Measurements from ENCODE around the gene PAPPA.

The PAPPA gene

DNA sequence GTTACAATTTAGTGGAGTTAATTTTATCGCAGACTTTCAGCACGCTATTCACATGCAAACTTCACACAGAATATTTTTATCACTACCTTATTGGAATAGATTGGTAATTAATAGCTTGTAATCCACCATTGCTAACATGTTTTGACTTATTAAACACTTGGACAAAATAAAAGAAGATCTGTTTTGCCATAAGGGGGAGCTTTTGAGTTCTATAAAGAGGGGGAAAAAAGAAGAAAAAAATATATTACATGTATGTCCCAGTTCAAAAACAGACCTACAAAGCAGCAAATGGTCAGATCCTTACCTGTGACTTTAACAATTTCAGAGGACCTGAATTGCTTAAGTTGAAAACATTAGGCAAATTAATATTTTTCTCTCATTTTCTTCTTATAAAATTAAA is 1.2 kb upstream of the PAPPA start:
- in situ Hi-C loops (cut with MboI; ENCODE audit: low sequenced_read_pairs) = no loop called here

DNA sequence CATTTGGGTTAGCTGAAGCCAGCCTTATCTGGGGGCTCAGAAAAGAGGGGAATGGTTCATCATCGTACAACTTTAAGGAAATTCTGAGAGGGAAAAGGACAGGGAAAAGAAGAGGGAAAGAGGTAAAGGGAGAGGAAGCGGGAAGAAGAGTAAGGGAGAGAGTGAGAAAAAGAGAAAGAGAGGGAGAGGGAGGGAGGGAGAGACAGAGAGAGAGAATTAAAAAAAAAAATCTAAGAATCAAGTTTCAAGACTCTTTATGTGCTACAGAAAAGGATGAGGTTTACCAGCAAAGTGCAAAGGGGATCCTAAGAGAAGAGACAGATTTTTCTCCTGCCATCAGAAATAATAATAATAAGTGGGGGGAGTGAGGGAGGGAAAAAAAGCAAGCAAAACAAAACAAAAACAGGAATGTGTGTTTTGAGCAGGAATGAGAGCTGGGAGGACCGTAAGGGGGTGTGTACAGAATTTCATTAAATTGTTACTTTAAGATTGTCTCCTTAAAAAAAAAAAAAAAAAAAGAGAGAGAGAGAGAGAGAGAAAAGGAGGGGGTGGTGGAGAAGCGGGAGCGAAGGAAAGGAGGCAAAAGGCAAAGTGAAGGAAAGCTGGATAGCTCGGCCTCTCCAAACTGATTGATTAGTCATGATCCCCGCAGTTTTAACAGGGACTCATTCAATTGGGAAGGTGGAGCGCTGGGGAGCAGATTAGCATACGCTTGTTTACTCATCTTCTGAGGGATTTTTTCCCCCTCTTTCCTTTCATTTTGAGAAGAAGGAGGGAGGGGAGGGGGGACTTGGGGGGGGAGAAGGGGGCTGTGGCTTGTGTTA is 438 bp upstream of the PAPPA start:
- in situ Hi-C loops (cut with MboI; ENCODE audit: low sequenced_read_pairs) = no loop called here

DNA sequence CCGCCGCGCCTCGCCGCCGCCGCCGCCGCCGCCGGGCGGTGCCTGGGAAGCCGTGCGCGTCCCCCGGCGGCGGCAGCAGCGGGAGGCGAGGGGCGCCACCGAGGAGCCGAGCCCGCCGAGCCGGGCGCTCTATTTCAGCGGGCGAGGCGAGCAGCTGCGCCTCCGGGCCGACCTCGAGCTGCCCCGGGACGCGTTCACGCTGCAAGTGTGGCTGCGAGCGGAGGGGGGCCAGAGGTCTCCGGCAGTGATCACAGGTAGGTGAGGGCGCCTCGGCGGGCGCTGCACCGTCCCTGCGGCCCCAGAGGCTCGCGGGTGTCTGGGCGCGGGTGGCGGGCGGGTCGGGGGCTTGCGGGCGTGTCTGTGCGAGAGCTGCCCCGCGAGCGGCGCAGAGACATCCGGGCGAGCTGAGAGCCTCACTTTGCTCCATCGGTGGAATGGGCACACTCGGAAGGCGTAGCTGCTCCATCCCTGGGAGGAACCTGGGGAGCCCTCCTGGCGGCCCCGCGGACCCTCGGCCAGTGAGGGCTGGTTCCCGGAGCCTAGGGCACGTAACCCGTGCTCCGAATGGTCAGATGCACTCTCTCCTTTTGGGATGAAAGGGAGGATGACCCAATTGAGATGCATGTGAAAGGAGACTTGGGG is 864 bp downstream of the PAPPA start:
- in situ Hi-C loops (cut with MboI; ENCODE audit: low sequenced_read_pairs) = no loop called here

- in situ Hi-C loops (cut with MboI; ENCODE audit: low sequenced_read_pairs) = no loop called here
These were observed 1.5 kb downstream of the PAPPA start for GRCh38 chr9:116154976-116155697.

- in situ Hi-C loops (cut with MboI; ENCODE audit: low sequenced_read_pairs) = no loop called here
These were observed 2.1 kb downstream of the PAPPA start for GRCh38 chr9:116155698-116156039.

DNA sequence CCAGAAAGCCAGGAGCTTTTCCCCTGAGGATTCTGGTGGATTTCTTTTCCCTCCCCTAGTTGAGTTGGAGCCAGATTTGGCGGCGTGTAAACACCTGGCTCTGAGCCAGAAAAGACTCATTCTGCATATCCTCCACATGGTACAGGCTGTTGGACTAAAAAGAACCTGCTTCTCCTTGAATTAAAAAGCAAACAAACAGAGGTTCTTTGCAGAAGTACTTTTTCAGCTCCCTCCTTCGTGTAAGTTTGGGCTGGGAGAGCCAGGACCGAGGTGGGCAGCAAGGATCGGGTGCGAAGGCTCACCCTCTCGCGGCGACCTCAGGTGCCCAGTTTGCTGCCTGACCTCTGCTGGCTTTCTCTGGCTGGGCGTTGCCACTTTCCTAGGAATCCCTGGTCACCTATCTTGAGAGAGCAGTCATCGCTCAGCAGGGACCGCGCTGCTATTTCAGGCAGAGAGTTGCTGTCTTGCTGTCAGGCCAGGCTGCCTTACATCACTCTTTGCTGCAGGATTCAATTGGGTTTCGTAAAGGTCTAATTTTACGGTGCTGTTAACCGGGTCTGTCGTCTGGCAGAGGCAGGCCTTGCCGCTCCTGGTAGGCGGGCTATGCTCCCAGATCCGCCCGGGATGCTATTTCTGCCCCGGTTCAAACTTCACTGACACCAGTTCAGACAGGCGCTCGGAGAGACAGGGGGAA is 3.2 kb downstream of the PAPPA start:
- in situ Hi-C loops (cut with MboI; ENCODE audit: low sequenced_read_pairs) = no loop called here

GRCh38 chr9:116157436-116158138 is 4.0 kb downstream of the PAPPA start:
- in situ Hi-C loops (cut with MboI; ENCODE audit: low sequenced_read_pairs) = no loop called here

DNA sequence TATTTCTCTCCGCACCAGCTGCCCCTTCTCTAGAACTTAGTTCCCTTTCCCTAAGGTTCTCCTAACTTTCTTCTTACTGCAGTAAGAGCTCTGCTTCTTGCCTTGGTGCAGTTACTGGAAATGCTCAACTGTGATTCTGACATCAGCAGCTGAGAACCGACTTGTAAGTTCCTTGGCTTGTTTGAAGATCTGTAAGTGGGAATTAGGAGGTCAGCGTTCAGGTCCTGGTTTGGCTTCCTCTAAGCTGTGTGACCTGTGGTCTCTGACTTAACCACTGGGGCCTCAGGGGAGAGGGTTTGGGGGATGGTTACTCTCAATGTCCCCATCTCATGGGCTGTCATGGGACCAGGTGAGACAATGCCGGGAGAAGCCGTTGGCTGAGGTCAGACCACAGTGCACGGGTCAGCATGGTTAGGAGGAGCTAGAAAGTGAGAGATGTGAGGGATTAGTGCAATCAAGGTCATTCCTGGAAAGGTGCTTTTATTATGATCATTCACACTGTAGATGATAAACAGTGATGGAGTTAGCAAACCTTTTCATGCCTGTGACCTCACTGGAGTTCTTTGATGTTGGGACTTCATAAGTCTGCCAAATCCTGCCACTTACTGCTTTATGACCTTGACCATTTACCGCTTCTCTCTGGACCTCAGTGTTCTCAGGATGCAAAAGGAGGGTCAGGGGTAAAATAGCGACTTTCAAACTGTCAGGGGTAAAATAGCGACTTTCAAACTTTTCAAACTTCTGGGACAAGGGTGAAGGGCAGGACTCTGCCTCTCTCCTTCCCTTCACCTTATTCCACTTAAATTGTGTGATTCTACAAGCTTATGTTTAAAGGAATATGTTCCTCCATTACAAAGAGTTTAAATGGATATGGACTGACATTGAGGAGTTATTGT is 7.3 kb downstream of the PAPPA start:
- in situ Hi-C loops (cut with MboI; ENCODE audit: low sequenced_read_pairs) = no loop called here

GRCh38 chr9:116162241-116162781 is 8.7 kb downstream of the PAPPA start:
- in situ Hi-C loops (cut with MboI; ENCODE audit: low sequenced_read_pairs) = no loop called here

- in situ Hi-C loops (cut with MboI; ENCODE audit: low sequenced_read_pairs) = no loop called here
These were observed 9.9 kb downstream of the PAPPA start for GRCh38 chr9:116163293-116164055.

DNA sequence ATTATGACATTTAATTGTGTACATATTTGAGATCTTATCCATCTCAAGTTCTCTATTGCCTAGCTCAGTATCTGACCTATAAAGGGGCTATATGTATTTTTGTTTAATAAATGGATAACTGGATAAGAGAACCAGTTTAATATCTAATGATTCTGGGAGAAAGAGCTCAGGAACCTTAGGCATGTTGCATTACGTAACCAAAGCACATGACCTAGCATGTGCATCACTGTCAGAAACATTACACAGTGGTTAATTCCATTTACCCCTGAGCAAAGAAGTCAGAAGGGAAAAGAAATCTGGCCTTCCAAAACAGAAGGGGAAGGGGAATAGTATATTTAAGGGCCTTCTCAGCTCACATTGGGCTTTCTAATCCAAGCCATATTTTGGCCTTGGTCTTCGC is 12.3 kb downstream of the PAPPA start:
- in situ Hi-C loops (cut with MboI; ENCODE audit: low sequenced_read_pairs) = no loop called here

GRCh38 chr9:116166713-116167112 is 13.1 kb downstream of the PAPPA start:
- in situ Hi-C loops (cut with MboI; ENCODE audit: low sequenced_read_pairs) = no loop called here

GRCh38 chr9:116168231-116168630 is 14.6 kb downstream of the PAPPA start:
- in situ Hi-C loops (cut with MboI; ENCODE audit: low sequenced_read_pairs) = no loop called here

- in situ Hi-C loops (cut with MboI; ENCODE audit: low sequenced_read_pairs) = no loop called here
These were observed 18.6 kb downstream of the PAPPA start for GRCh38 chr9:116172216-116172615.

DNA sequence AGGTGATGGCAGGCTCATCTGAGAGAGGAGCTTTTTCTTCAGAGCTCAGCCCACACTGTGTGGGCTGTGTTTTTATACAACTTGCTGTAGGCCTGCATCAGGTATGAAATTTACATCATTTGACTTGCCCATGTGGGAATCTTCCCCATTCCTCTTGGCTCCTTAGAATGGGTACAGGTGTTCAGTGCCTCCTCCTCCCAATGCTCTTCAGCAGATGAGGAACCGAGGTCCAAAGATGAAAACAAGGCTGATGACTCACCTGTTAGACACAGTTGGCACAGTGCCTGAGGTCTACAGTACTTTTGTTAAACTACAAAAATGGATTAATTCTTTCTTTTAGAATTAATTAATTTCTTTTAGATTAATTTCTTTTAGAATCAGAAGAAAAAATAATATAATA is 20.8 kb downstream of the PAPPA start:
- in situ Hi-C loops (cut with MboI; ENCODE audit: low sequenced_read_pairs) = no loop called here

GRCh38 chr9:116175614-116176013 is 22.0 kb downstream of the PAPPA start:
- in situ Hi-C loops (cut with MboI; ENCODE audit: low sequenced_read_pairs) = no loop called here

DNA sequence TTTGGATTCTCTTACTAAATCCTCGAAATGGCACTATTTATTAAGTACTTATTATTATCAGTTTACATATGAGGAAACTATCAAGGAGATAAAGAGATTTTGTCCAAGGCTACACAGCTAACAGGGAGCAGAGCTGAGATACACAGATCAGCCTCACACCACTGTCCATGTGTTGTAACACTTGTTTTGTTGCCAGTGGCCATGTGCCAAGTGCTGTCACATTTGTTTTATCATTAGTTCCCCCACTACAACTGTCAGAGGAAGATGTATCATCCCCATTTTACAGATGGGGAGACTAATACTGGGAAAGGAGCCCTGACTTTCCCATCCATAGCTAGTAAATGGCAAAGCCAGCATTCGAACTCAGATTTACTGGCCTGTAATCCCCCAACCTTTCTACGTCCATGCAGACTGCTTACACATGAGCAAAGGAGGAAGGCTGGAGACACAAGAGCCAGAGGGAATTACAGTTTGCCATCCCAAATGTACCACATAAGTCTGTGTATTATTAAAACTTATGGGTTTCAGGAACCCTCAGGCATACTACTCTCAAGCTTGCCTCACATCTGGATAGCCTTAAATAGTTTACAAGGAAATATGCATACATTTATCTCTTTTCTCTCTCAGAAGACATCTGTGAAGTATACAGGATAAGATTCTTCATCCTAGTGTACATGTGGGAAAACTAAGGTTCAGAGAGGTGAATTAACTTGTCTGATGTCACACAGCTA is 25.1 kb downstream of the PAPPA start:
- in situ Hi-C loops (cut with MboI; ENCODE audit: low sequenced_read_pairs) = no loop called here

DNA sequence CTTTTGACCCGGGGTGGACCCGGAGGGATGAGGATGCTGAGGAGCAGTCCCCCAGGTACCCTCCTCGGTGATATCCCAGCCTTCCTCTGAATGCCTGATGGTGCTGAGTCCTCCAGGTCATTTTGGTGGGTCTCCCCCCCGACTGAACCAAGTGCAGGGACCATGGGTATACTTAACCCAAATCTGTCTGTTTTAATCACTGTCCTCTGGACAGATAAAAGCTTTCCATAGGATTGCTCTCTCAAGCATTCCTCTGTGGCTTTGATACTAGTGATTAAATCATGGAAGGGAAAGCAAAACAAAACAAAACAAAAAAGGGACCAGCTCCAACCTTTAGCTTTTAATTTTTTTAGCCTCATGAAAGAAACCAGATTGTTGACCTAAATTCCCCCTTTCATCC is 26.0 kb downstream of the PAPPA start:
- in situ Hi-C loops (cut with MboI; ENCODE audit: low sequenced_read_pairs) = no loop called here

Measured in hTERT RPE-1 (cell line).